WTC11 (cell line): Measurements from ENCODE around the gene TIPRL. TPM values are rescaled to one million over a fixed set of nuclear protein-coding genes. Genes with fewer than 3 reads are reported as not detected.
"Not testable (repeated sequence)": the region's sequence is repeated elsewhere in the genome, so short reads cannot be mapped to it uniquely, and the experiment has no call there.

Source experiments
- ATAC-seq: fragments of 200-7000 bp; cut with Tn5 transposase; 2 replicates; pipeline ENCODE4 v1.10.0; 2021; ENCODE audit warnings: mild to moderate bottlenecking, moderate library complexity
- CTCF ChIA-PET: fragments of 300-600 bp; sonication (Branson Sonifier 250); formaldehyde crosslinking; loops from one replicate; lab custom pipeline; 2021; ENCODE audit warnings: antibody characterized with exemption; lab: Charles Lee
- POLR2A ChIA-PET: fragments of 350-600 bp; sonication (Branson Sonifier 250); formaldehyde crosslinking; loops from one replicate; lab custom pipeline; 2021; ENCODE audit warnings: antibody characterized with exemption; lab: Charles Lee
- DNase-seq: peaks from one replicate; pipeline ENCODE4 v3.0.0; 2021; ENCODE audit warnings: low spot score
- H3K27ac Mint-ChIP-seq: 2 replicates; pipeline ENCODE4 v1.8.0; 2021; ENCODE audit warnings: mixed read lengths
- H3K27me3 Mint-ChIP-seq: 2 replicates; pipeline ENCODE4 v1.8.0; 2021; ENCODE audit warnings: low read depth, mild to moderate bottlenecking, moderate library complexity, mixed read lengths
- H3K36me3 Mint-ChIP-seq: 2 replicates; pipeline ENCODE4 v1.8.0; 2021; ENCODE audit warnings: mixed read lengths
- H3K4me1 Mint-ChIP-seq: 2 replicates; pipeline ENCODE4 v1.8.0; 2022; ENCODE audit warnings: mixed read lengths
- H3K4me3 Mint-ChIP-seq: 2 replicates; pipeline ENCODE4 v1.8.0; 2021; ENCODE audit warnings: mild to moderate bottlenecking, moderate library complexity, mixed read lengths
- H3K9me3 Mint-ChIP-seq: 2 replicates; pipeline ENCODE4 v1.8.0; 2021; ENCODE audit warnings: mixed read lengths
- ARID4B ChIP-seq: sonication (generic); formaldehyde crosslinking; IDR thresholded peaks from 2 replicates; pipeline ENCODE4 v1.8.0; 2023; ENCODE audit warnings: missing genetic modification reagents, mild to moderate bottlenecking, borderline replicate concordance
- ATF1 ChIP-seq: sonication (generic); formaldehyde crosslinking; IDR thresholded peaks from 2 replicates; pipeline ENCODE4 v1.8.1; 2023; ENCODE audit warnings: mild to moderate bottlenecking, moderate library complexity, missing genetic modification reagents
- ATF2 ChIP-seq: sonication (generic); formaldehyde crosslinking; IDR thresholded peaks from 2 replicates; pipeline ENCODE4 v1.8.1; 2022; ENCODE audit warnings: low read depth, missing genetic modification reagents, borderline replicate concordance
- CDX4 ChIP-seq: fragments of 250-450 bp; sonication (Bioruptor Pico); IDR thresholded peaks from 2 replicates; pipeline ENCODE4 v1.9.0; 2021; ENCODE audit warnings: moderate library complexity, mild to moderate bottlenecking, inconsistent platforms, borderline replicate concordance
- E2F1 ChIP-seq: sonication (generic); formaldehyde crosslinking; IDR thresholded peaks from 2 replicates; pipeline ENCODE4 v1.8.0; 2022; ENCODE audit warnings: mild to moderate bottlenecking, missing genetic modification reagents
- EMX1 ChIP-seq: fragments of 250-450 bp; sonication (Bioruptor Pico); IDR thresholded peaks from 2 replicates; pipeline ENCODE4 v1.8.0; 2021; ENCODE audit warnings: mild to moderate bottlenecking
- HMGXB4 ChIP-seq: sonication (generic); formaldehyde crosslinking; IDR thresholded peaks from 2 replicates; pipeline ENCODE4 v1.8.1; 2023; ENCODE audit warnings: mild to moderate bottlenecking, moderate library complexity, missing genetic modification reagents
- MAX ChIP-seq: sonication (generic); formaldehyde crosslinking; IDR thresholded peaks from 2 replicates; pipeline ENCODE4 v1.8.0; 2022; ENCODE audit warnings: mild to moderate bottlenecking, missing genetic modification reagents
- NFYB ChIP-seq: sonication (generic); formaldehyde crosslinking; conservative IDR thresholded peaks from 2 replicates; pipeline ENCODE4 v1.8.0; 2022; ENCODE audit warnings: low read depth, missing genetic modification reagents
- RORB ChIP-seq: fragments of 250-450 bp; sonication (Bioruptor Pico); IDR thresholded peaks from 2 replicates; pipeline ENCODE4 v1.9.0; 2021; ENCODE audit warnings: mild to moderate bottlenecking
- TEAD1 ChIP-seq: sonication (generic); formaldehyde crosslinking; IDR thresholded peaks from 2 replicates; pipeline ENCODE4 v1.8.0; 2022; ENCODE audit warnings: mild to moderate bottlenecking, missing genetic modification reagents
- TEAD4 ChIP-seq: sonication (generic); formaldehyde crosslinking; IDR thresholded peaks from 2 replicates; pipeline ENCODE4 v1.8.0; 2022; ENCODE audit warnings: mild to moderate bottlenecking, missing genetic modification reagents
- ZBTB43 ChIP-seq: sonication (generic); formaldehyde crosslinking; IDR thresholded peaks from 2 replicates; pipeline ENCODE4 v1.8.1; 2023; ENCODE audit warnings: mild to moderate bottlenecking, missing genetic modification reagents
- ZNF263 ChIP-seq: sonication (generic); formaldehyde crosslinking; IDR thresholded peaks from 2 replicates; pipeline ENCODE4 v1.8.1; 2022; ENCODE audit warnings: low read depth, mild to moderate bottlenecking, moderate library complexity, missing genetic modification reagents
- ZNF423 ChIP-seq: fragments of 250-450 bp; sonication (Bioruptor Pico); IDR thresholded peaks from 2 replicates; pipeline ENCODE4 v2.1.2; 2022; ENCODE audit warnings: mild to moderate bottlenecking, moderate library complexity
- total RNA-seq: library from RNA; stranded (reverse); gene quantifications from 3 replicates; pipeline ENCODE4 v1.2.3, GENCODE V29; 2021

The TIPRL gene
- total RNA-seq, 1 experiment from 2014 or later, result 25.3 TPM

GRCh38 chr1:168151935-168152334, 26.8 kb upstream of the TIPRL start (continued):
- TF ChIP-seq ARID4B (CRISPR knock-in tag) (no peak), ZBTB43 (no peak), NFYB (CRISPR knock-in tag) (no peak), E2F1 (CRISPR knock-in tag) (no peak), TEAD4 (no peak), ATF1 (CRISPR knock-in tag) (no peak)

- not testable (repeated sequence) for H3K4me1 Mint-ChIP-seq
Observed at GRCh38 chr1:168154707-168155106, 24.1 kb upstream of the TIPRL start.

GRCh38 chr1:168155910-168156309, 22.9 kb upstream of the TIPRL start:
- CTCF ChIA-PET, result no interaction called here
- ATAC-seq, result no peak
- Mint-ChIP-seq H3K9me3 (peaks cover 33% of the 10 kb centered on the region), H3K4me3 (no peak overlapping the region), H3K27ac (no peak overlapping the region), H3K36me3 (peaks cover 7% of the 10 kb centered on the region), H3K4me1 (peaks cover 4% of the 10 kb centered on the region; the same call in 1 of the 2 replicates), H3K27me3 (peaks cover 5% of the 10 kb centered on the region; the same call in 1 of the 2 replicates)
- no peak for TF ChIP-seq EMX1 (CRISPR knock-in tag)
- TF ChIP-seq MAX (CRISPR knock-in tag), result no peak
- no peak for TF ChIP-seq ZNF423 (CRISPR knock-in tag)
- no peak for TF ChIP-seq CDX4 (CRISPR knock-in tag)
- TF ChIP-seq ATF1 (CRISPR knock-in tag), result no peak
- no peak for TF ChIP-seq ZNF263 (CRISPR knock-in tag)
- no peak for TF ChIP-seq HMGXB4 (CRISPR knock-in tag)
- TF ChIP-seq RORB (CRISPR knock-in tag), result no peak
- no peak for TF ChIP-seq ATF2 (CRISPR knock-in tag)
- TF ChIP-seq TEAD1 (CRISPR knock-in tag), result no peak
- POLR2A ChIA-PET, result no interaction called here
- DNase-seq, result no peak

More at GRCh38 chr1:168154707-168155106, 24.1 kb upstream of the TIPRL start:
- H3K4me3 Mint-ChIP-seq, POLR2A ChIA-PET, H3K36me3 Mint-ChIP-seq, H3K27me3 Mint-ChIP-seq, CTCF ChIA-PET, H3K27ac Mint-ChIP-seq, DNase-seq: not testable (repeated sequence)
- H3K9me3 Mint-ChIP-seq, result peaks cover 21% of the 10 kb centered on the region
- ATAC-seq, result peak; percentile 51; the same call in 1 of the 2 replicates
